ENCODE data around the gene PDCD6IP.

DNA sequence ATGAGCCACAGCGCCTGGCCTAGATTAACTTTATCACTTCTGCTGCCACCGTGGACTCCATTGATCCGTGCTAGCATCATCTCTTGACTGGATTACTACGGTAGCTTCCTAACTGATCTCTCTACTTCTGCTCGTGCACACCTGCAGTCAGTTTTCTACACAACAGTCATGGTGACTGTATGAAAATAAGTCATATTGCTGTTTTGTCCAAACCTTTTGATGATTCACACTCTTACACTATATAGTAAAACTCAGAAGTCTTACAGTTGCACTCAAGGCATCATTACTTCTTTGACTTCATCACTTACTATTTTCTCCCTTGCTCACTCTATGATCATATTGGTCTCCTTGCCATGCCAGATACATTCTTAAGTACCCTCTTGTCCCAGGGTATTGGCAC, 10.1 kb downstream of the PDCD6IP start:
- TF ChIP-seq, protein P1, sequence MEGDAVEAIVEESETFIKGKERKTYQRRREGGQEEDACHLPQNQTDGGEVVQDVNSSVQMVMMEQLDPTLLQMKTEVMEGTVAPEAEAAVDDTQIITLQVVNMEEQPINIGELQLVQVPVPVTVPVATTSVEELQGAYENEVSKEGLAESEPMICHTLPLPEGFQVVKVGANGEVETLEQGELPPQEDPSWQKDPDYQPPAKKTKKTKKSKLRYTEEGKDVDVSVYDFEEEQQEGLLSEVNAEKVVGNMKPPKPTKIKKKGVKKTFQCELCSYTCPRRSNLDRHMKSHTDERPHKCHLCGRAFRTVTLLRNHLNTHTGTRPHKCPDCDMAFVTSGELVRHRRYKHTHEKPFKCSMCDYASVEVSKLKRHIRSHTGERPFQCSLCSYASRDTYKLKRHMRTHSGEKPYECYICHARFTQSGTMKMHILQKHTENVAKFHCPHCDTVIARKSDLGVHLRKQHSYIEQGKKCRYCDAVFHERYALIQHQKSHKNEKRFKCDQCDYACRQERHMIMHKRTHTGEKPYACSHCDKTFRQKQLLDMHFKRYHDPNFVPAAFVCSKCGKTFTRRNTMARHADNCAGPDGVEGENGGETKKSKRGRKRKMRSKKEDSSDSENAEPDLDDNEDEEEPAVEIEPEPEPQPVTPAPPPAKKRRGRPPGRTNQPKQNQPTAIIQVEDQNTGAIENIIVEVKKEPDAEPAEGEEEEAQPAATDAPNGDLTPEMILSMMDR (IDR thresholded peaks at IDR 0.05 in 8 of 11, conservative IDR thresholded peaks at IDR 0.05 in 3 of 11), result no peak
- TF ChIP-seq POLR2AphosphoS5 (IDR thresholded peaks at IDR 0.05) (no peak), POLR2A (IDR thresholded peaks at IDR 0.05) (no peak)
